ENCODE results near the gene RBM5. TPM values are rescaled to one million over a fixed set of nuclear protein-coding genes. Genes with fewer than 3 reads are reported as not detected.
A peak's percentile ranks its signal among the peaks of the same experiment; 100 is the strongest.

The RBM5 gene
- total RNA-seq, 2 experiments from 2014 or later = 124 to 129 TPM

GRCh38 chr3:50100386-50100785, 11.7 kb downstream of the RBM5 start:
- H3K27ac Mint-ChIP-seq = peak overlapping the region; percentile 34
- no peak overlapping the region for H3K4me3 Mint-ChIP-seq
- CTCF ChIA-PET = no interaction called here
- no peaks in the 10 kb centered on the region for H3K27me3 Mint-ChIP-seq (ENCODE audit: low read depth)
- no peak for DNase-seq
- peaks cover 58% of the 10 kb centered on the region for H3K36me3 Mint-ChIP-seq (ENCODE audit: low read depth)
- H3K4me1 Mint-ChIP-seq (ENCODE audit: low read depth) = peaks cover 26% of the 10 kb centered on the region
- no peaks in the 10 kb centered on the region for H3K9me3 Mint-ChIP-seq
- intact Hi-C loops (cut with micrococcal nuclease) = no loop called here

GRCh38 chr3:50100956-50101845, 12.5 kb downstream of the RBM5 start:
- Mint-ChIP-seq H3K27me3 (ENCODE audit: low read depth) (no peaks in the 10 kb centered on the region), H3K4me1 (ENCODE audit: low read depth) (peaks cover 18% of the 10 kb centered on the region), H3K9me3 (no peaks in the 10 kb centered on the region), H3K4me3 (no peak overlapping the region), H3K27ac (peak overlapping the region; percentile 19), H3K36me3 (ENCODE audit: low read depth) (peaks cover 54% of the 10 kb centered on the region)
- no peak for DNase-seq
- CTCF ChIA-PET = interaction anchor here (0.5 to 1.4 kb wide), 4 partner anchors 21 to 222 kb away, joined by 3 to 5 read pairs (median 4); no protein-coding TSS in a partner anchor
- intact Hi-C loops (cut with micrococcal nuclease) = no loop called here

DNA sequence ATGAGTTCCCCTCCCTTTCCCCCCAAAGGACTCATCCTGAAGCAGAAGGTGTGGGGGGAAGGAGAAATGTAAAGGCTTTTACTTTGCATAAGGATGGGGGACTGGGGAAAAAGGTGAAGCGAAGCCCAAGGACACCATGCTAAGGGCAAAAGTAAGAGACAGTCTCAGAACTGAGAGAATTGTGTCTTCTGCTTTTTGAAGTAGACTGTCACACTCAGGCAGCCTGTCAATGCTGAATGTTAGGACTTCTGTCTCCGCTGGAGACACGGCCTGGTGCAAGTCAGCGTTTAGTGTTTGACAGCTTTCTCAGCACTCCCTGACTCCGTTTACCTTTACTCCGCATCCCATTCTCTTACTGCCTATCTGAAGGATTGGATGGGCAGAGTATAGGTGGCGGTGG, 13.8 kb downstream of the RBM5 start:
- CTCF ChIA-PET = interaction anchor here (0.6 kb wide), 1 partner anchor 70 kb away, joined by 3 read pairs; no protein-coding TSS in a partner anchor

DNA sequence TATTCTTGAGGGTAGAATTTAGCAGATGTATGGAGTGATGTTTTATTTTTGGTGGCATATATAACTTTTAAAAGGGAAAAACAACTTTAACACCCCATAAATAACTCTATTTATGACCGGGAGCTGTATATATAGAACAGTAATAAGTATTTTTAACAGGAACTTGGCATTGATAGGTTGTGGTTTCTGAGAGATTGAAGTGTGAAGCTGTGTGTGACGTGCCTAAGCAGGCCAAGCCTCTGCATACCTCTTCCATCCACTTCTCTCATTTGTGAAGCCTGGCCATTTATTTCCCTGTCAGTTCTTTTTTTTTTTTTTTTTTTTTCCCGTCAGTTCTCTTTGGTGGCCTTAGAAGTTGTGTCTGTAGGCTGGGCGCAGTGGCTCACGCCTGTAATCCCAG, 23.0 kb downstream of the RBM5 start:
- Mint-ChIP-seq H3K36me3 (ENCODE audit: low read depth) (peaks cover 55% of the 10 kb centered on the region), H3K4me3 (no peak overlapping the region), H3K9me3 (no peaks in the 10 kb centered on the region), H3K27ac (no peak overlapping the region), H3K27me3 (ENCODE audit: low read depth) (no peaks in the 10 kb centered on the region), H3K4me1 (ENCODE audit: low read depth) (no peaks in the 10 kb centered on the region)
- DNase-seq = no peak
- intact Hi-C loops (cut with micrococcal nuclease) = no loop called here
- CTCF ChIA-PET = no interaction called here

More for the DNA sequence above, 13.8 kb downstream of the RBM5 start:
- no peaks in the 10 kb centered on the region for H3K27me3 Mint-ChIP-seq (ENCODE audit: low read depth)
- no peak overlapping the region for H3K27ac Mint-ChIP-seq
- H3K36me3 Mint-ChIP-seq (ENCODE audit: low read depth) = peaks cover 58% of the 10 kb centered on the region
- intact Hi-C loops (cut with micrococcal nuclease) = no loop called here
- H3K4me1 Mint-ChIP-seq (ENCODE audit: low read depth) = peaks cover 14% of the 10 kb centered on the region
- no peak for DNase-seq
- no peaks in the 10 kb centered on the region for H3K9me3 Mint-ChIP-seq
- no peak overlapping the region for H3K4me3 Mint-ChIP-seq

DNA sequence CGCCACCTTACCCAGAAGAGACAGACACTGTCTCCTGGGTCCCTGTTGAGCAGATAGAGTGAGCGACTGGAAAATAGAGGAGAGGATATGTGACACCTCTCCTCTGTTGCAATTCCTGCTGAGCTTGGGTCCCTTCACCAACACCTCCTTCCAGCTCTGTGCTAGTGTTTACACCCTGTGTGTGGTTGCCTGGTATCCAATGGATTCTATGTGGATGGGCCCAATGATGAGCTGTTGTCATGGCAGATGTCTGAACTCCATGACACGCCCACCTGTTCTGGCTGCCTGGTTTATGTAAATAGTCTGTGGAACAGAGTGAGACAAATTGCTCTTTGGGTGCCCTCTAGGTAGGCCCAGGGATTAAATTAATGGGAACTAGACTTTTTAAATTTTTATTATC, 23.7 kb downstream of the RBM5 start:
- CTCF ChIA-PET = interaction anchor here (0.8 kb wide), 1 partner anchor 439 kb away, joined by 6 read pairs; no protein-coding TSS in a partner anchor
- DNase-seq = no peak
- Mint-ChIP-seq H3K27ac (no peak overlapping the region), H3K36me3 (ENCODE audit: low read depth) (peaks cover 53% of the 10 kb centered on the region), H3K27me3 (ENCODE audit: low read depth) (no peaks in the 10 kb centered on the region), H3K4me1 (ENCODE audit: low read depth) (no peaks in the 10 kb centered on the region), H3K9me3 (no peaks in the 10 kb centered on the region), H3K4me3 (no peak overlapping the region)
- intact Hi-C loops (cut with micrococcal nuclease) = no loop called here

DNA sequence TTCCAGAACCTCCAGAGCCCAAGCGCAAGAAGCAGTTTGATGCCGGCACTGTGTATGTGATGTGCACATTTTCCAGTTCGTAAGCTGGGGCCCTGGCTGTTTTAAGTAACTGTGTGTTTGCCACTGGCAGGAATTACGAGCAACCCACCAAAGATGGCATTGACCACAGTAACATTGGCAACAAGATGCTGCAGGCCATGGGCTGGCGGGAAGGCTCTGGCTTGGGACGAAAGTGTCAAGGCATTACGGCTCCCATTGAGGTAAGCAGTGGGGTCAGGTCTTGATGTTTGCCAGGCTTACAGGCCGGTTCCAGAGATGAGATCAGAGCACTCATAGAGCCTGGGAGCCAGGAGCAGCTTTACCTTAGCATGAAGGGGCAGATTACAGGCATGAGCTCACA, 28.4 kb downstream of the RBM5 start:
- Mint-ChIP-seq H3K27me3 (ENCODE audit: low read depth) (no peaks in the 10 kb centered on the region), H3K9me3 (no peaks in the 10 kb centered on the region), H3K36me3 (ENCODE audit: low read depth) (peaks cover 46% of the 10 kb centered on the region), H3K27ac (no peak overlapping the region), H3K4me3 (no peak overlapping the region), H3K4me1 (ENCODE audit: low read depth) (no peaks in the 10 kb centered on the region)
- intact Hi-C loops (cut with micrococcal nuclease) = no loop called here
- no peak for DNase-seq
- CTCF ChIA-PET = interaction anchor here (0.7 kb wide), 1 partner anchor 76 kb away, joined by 3 read pairs; no protein-coding TSS in a partner anchor

DNA sequence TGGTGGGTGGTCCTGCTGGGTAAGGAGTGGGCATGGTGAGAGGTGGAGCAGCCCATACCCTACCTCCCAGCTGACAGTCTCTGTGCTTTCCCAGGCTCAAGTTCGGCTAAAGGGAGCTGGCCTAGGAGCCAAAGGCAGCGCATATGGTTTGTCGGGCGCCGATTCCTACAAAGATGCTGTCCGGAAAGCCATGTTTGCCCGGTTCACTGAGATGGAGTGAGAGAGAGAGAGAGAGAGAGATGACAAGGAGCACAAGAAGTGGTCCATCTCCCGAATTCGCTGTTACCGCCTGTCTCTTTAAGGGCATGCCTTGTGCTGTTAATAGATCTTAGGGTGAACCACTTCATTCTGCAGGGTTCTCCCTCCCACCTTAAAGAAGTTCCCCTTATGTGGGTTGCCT, 29.5 kb downstream of the RBM5 start:
- no peak for DNase-seq
- Mint-ChIP-seq H3K4me3 (no peak overlapping the region), H3K36me3 (ENCODE audit: low read depth) (peaks cover 44% of the 10 kb centered on the region), H3K4me1 (ENCODE audit: low read depth) (no peaks in the 10 kb centered on the region), H3K9me3 (no peaks in the 10 kb centered on the region), H3K27ac (no peak overlapping the region), H3K27me3 (ENCODE audit: low read depth) (no peaks in the 10 kb centered on the region)
- CTCF ChIA-PET = interaction anchor here (0.6 kb wide), 2 partner anchors 81 to 280 kb away, joined by 4 read pairs; no protein-coding TSS in a partner anchor
- intact Hi-C loops (cut with micrococcal nuclease) = no loop called here

GRCh38 chr3:50119786-50120185, 31.1 kb downstream of the RBM5 start:
- intact Hi-C loops (cut with micrococcal nuclease) = no loop called here
- Mint-ChIP-seq H3K36me3 (ENCODE audit: low read depth) (peaks cover 32% of the 10 kb centered on the region), H3K9me3 (no peaks in the 10 kb centered on the region), H3K4me1 (ENCODE audit: low read depth) (no peaks in the 10 kb centered on the region), H3K27ac (peak overlapping the region; percentile 30), H3K4me3 (no peak overlapping the region), H3K27me3 (ENCODE audit: low read depth) (no peaks in the 10 kb centered on the region)
- DNase-seq = no peak
- CTCF ChIA-PET = interaction anchor here (0.6 to 3.3 kb wide), 10 partner anchors 19 to 155 kb away, joined by 3 to 13 read pairs (median 3); partner anchors contain the start of gene GNAT1

DNA sequence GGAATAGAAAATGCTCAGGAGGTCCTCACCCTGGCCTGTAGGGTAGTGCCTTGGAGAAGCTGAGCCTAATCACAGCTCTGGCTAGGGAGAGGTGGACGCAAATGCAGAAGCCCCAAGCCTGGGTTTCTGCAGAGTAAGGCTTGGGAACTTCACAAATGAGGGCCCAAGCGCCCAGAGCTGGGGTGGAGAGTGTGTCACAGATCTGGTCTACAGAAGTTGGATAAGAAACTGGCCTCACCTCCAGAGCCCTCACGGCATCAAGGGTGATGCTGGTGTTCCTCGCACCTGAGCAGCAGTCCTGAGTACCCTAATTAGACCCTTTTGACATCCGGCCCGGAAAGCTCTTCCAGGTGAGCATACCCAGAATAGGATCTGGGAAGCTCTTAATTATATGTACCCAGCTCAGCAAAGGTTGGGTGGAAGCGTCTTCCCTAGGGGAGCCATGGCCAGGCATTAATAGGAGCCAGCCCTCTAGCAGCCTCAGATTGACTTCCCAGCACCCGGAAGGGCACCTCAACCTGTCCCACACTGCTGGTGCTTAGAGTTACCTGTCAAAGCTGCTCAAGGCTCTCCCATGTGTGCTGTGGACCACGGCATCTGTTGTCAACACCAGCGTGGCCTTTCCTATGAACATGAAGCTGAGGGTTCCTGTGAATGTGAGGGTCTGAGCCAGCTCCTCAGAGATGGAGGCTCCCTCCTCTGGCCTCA, 31.8 kb downstream of the RBM5 start:
- Mint-ChIP-seq H3K27ac (no peak overlapping the region), H3K36me3 (ENCODE audit: low read depth) (peaks cover 27% of the 10 kb centered on the region), H3K9me3 (no peaks in the 10 kb centered on the region), H3K4me1 (ENCODE audit: low read depth) (no peaks in the 10 kb centered on the region), H3K4me3 (no peak overlapping the region), H3K27me3 (ENCODE audit: low read depth) (no peaks in the 10 kb centered on the region)
- intact Hi-C loops (cut with micrococcal nuclease) = loop anchor here (1.0 kb wide), 4 partner anchors 35 to 153 kb away; partner anchors contain the start of gene SEMA3F
- no peak for DNase-seq
- CTCF ChIA-PET = interaction anchor here (0.6 to 3.3 kb wide), 16 partner anchors 14 to 123 kb away, joined by 3 to 13 read pairs (median 4); partner anchors contain the start of gene GNAT1

DNA sequence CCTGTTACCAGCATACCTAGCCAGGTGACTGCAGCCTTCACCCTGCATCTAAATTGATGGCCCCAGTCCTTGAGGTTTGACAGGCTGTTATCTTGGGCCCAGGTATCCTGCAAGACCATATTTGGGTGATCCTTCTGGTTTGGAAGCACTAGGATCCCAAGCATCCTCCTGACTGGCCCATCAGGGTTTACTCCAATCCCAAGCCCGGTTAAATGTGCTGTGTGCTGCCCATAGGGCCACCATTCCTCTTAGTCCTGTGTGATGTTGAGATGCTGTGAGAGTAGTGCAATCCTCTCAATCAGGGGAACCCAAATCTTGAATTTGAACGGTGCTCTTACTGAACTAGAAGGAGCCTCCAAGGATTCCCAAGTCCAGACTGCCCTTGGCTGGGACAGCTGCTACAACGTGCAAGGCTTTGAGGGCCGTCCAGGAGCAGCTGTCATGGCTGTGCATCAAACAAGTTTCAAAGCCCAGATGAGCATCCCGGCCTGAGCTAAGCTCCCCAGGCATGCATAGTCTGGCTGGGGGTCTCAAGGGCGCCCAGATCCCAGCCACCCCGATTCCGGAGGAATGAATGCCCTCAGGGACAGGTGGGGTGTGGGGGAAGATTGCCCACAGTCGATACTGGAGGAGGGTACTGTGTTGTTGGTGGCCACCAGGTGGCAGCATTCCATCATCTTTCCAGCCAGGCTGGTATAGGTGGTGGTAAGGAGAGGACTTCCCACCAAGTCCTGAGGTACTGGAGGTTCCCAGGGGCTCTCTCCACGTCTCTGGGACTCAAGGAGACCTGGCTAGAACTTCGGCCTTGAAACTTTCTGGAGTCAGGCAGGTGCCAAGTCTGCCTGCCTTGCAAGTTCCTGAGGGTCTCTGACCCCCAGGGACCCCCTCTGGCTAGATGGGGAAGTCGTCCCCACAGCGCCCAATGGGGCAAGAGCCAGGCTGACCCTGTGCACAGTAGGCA, 32.6 kb downstream of the RBM5 start:
- peak; percentile 86 for DNase-seq
- Mint-ChIP-seq H3K9me3 (no peaks in the 10 kb centered on the region), H3K27me3 (ENCODE audit: low read depth) (no peaks in the 10 kb centered on the region), H3K4me1 (ENCODE audit: low read depth) (no peaks in the 10 kb centered on the region), H3K4me3 (no peak overlapping the region), H3K36me3 (ENCODE audit: low read depth) (peaks cover 19% of the 10 kb centered on the region), H3K27ac (no peak overlapping the region)
- intact Hi-C loops (cut with micrococcal nuclease) = loop anchor here (1.0 kb wide), 4 partner anchors 34 to 152 kb away; partner anchors contain the start of gene SEMA3F
- CTCF ChIA-PET = interaction anchor here (0.8 to 3.3 kb wide), 16 partner anchors 13 to 122 kb away, joined by 3 to 13 read pairs (median 4); partner anchors contain the start of gene GNAT1

GRCh38 chr3:50122071-50122470, 33.4 kb downstream of the RBM5 start:
- Mint-ChIP-seq H3K27me3 (ENCODE audit: low read depth) (no peaks in the 10 kb centered on the region), H3K4me1 (ENCODE audit: low read depth) (no peaks in the 10 kb centered on the region), H3K4me3 (no peak overlapping the region), H3K27ac (no peak overlapping the region), H3K9me3 (no peaks in the 10 kb centered on the region), H3K36me3 (ENCODE audit: low read depth) (peaks cover 12% of the 10 kb centered on the region)
- CTCF ChIA-PET = interaction anchor here (0.6 to 3.3 kb wide), 10 partner anchors 12 to 149 kb away, joined by 3 to 13 read pairs (median 4); partner anchors contain the start of gene GNAT1
- no peak for DNase-seq
- intact Hi-C loops (cut with micrococcal nuclease) = no loop called here
